HG02973 (cell line): ENCODE results near the gene PLEKHG3.

Experiments used
- ATAC-seq: cut with Tn5 transposase; IDR thresholded peaks from one replicate; pipeline ENCODE4 v1.9.1; 2021; ENCODE audit warnings: moderate library complexity; ENCODE audit not compliant: unreplicated experiment

PLEKHG3 gene

DNA sequence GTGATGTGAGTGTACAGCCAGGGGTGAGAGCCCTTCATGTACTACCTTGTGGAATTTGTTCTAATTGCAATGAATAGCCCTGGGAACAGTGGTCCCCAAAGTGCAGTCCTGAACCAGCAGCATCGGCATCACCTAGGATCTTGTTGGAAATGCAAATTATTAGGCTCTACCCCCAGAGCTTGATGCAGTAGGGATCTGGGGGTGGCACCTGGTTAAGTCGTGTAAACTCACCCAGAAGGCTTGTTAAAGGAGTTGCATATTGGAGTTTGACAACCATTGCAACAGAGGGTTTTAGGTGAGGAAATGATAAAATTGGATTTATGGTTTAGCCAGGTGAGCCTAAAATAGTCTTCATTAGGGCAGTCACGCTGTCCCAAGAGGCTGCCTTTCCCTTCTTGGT is 73.2 kb downstream of the PLEKHG3 start:
- ATAC-seq, result no peak

DNA sequence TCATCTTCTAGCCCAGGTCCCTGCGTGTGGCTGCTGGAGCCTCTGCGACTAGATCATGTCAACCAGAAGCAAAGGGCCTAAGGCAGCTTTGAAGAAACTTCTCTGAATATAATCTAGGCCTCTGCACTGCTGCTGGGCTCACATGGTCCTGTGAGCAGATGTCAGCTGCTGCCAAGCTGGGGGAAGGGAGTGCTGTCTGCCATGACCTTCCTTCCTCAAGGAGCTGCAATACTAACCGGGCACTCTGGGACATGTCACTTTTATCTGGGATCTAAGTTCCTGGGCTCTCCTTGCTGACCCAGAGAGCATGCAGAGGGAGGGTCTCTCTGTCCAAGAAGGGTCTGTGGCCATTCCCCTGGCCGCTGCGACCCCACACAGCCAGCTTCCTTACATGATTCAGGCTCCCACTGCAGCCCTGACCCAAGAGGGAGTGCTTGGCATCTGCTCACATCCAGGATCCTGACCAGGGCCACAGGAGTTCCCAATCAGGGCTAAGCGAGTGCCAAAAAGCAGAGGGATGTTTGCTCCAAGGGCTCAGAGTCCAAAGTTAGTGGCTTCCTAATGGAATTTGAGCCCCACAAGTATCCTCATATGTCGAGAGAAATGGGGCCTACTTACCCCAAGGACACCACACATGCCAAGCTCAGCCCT is 74.0 kb downstream of the PLEKHG3 start:
- ATAC-seq, result no peak

DNA sequence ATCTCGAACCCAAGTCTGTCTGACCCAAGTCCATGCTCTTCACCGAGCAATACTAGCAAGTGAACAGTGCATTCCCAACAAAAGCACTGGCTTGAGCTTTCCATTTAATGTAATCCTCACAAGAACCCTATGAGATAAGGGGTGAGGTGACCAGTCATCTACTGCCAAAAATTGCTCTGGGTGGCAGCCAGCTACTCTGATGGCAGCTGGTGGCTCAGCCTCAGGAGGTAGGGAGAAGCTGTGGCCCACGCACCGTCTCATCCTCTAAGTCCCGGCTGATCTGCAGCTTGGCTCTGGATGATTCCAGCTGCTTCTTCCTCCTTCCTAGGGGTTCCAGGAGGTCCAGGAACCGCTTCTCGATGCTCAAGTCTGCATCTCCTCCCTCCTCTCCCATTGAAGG is 75.2 kb downstream of the PLEKHG3 start:
- no peak for ATAC-seq

DNA sequence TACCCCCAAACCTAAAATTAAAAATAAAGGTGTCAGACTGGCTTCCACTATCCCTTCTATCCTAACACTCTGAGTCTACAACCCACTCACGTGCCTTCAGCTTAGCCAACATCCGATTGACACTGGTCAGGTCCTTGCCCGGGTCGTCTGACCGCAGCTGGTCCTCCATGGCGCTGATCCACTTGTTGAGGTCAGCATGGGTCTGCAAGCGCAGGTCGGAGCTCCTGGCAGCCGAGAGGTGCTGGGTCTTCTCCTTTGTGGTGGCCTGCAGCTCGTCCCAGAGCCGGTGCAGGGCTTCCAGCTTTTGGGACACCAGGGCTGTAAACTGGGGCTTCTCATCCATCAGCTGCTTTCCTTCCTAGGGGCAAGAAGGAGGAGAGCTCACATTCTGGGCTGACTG is 78.0 kb downstream of the PLEKHG3 start:
- ATAC-seq, result no peak

DNA sequence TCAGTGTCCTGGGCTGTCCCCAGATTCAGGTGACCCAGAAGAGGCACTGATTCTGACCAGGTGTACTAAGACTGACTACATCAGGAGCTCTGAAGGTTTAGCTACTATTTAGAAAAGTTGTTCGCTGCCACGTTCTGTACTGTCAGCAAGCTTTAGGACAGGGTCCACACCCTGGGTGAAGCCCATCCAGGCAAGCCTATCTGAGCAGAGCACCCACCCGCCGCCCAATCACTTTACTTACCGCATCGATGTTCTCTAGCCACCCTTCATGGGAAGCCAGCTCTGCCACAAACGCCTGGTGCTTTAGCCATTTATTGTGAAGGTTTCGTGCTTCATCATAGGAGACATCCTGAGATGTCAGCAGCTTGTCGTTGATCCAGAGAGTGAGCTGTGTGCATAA is 79.8 kb downstream of the PLEKHG3 start:
- no peak for ATAC-seq

DNA sequence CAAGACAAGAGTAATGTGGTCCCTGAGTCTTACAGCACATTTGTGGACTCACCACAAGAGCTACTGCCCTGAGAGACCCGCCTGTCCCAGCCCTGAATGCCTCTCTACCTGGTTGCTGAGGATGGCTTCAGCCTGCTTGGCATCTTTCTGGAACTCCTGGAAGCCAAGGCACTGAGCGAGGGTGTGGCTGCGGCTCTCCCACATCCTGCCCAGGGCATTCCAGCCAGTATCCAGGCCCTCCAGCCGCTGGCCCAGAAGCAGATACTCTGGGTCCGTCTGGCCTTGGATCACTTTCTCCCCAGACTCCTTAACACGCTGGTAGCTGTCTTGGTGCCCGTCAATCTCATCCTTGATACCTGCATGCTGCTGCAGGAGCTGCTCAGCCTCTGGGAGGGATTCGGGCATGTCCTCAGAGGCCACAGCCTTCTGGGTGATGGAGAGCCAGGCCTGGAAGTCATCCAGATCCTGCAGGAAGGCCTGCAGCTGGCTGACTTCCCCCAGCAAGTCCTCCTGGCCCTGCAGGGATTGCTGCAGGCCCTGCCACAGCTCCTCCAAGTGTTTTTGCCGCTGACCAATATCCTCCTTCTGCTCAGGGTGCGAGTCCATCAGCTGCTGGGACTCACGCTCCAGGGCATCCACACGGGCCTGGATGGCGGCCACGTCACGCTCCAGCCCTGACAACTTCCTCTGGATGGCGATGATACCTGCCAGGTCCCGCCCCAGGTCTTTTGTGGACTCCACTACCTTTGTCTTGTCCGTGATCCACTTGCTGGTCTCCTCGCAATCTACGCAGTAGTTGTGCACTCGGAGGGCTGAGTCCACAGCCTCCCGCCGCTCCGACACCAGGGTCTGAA is 82.3 kb downstream of the PLEKHG3 start:
- ATAC-seq, result no peak

DNA sequence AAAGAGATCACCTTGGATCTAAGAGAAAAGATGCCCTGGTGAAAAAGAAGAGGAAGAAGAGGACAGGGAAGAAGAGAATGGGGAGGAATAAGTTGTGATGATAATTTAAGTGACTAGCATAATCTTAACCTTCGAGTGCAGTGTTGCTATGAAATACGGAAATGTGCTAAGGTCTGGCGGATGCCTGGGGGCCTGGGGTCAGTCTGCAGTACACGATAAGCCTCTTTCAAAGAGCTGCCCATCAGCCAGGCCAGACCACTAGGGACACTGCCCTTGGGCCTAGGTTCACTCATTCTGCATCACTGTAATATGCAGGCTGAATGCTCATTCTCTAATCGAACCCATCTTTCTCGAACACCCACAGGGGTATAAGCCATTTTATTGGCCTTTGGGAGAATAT is 83.4 kb downstream of the PLEKHG3 start:
- ATAC-seq, result no peak

DNA sequence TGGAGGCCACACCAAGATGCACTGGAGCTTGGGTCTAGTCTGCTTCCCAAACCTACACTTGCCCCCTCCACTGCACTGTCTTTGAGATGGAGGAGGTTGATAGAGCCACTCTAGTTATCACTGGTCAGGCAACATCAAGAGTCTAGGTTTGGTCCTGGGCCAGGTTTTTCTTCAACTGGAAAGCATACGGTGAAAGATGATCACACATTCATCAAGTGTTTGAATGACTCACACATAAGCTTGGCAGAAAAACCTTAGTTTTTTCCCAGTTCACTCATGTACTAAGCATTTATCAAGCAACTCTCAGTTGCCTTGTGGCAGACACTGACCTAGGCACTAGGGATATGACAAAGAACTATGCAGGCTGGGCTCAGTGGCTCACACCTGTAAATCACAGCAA is 84.5 kb downstream of the PLEKHG3 start:
- ATAC-seq, result no peak

DNA sequence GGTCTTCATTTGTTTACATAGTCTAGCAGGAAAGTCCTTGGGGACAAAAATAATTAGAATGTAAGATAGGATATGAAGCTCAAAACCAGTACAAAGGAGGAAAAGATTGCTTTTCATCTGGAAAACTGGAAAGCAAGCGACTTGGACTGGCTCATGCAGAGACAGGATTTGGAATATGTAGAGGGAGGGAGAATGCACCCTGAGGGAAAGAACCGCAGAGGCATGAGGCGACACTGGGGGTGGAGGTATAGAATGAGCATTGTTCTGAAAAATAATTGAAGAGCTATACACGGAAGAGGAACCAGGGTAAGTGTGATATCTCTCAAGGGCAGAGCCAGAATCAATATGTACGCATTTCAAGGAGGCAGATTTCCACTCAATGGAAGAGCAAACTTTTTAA is 85.5 kb downstream of the PLEKHG3 start:
- no peak for ATAC-seq

DNA sequence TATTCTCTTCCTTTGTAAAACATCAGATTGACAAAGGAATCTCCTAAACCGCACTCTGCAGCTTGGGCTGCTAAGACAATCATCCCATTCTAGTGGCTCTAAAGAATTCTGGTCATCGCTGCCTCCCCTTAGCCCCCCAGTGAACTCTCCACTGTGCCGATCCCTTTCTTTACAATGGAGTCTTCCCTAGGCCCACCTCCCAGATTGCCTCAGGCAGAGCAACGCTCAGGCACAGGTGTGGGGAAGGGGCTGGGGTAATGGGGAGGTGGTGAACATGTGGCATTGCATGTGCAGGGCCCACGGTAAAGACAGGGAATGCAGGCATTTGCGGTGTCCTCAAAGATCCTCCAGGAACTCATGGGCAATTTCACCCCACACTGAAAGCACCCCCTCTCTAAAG is 86.3 kb downstream of the PLEKHG3 start:
- no peak for ATAC-seq

DNA sequence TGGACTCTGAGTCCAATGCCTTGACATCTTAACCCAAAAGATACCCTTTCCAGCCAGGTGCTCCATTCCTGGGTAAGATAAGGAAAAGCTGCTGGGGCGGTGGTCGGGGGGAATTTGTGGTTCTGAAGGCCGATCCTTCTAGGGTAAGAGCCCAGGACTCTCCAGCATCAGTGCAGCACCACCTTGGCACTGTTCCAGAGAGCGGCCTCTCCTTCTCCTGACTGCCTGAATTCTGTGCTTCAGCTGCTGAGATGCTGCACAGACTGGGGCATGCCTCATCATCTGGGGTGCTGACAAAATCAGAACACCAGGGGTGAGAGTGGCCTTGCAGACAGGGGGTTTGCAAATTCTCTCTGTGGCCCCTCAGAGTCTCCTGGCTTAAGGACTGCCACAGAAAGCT is 88.0 kb downstream of the PLEKHG3 start:
- ATAC-seq, result no peak

DNA sequence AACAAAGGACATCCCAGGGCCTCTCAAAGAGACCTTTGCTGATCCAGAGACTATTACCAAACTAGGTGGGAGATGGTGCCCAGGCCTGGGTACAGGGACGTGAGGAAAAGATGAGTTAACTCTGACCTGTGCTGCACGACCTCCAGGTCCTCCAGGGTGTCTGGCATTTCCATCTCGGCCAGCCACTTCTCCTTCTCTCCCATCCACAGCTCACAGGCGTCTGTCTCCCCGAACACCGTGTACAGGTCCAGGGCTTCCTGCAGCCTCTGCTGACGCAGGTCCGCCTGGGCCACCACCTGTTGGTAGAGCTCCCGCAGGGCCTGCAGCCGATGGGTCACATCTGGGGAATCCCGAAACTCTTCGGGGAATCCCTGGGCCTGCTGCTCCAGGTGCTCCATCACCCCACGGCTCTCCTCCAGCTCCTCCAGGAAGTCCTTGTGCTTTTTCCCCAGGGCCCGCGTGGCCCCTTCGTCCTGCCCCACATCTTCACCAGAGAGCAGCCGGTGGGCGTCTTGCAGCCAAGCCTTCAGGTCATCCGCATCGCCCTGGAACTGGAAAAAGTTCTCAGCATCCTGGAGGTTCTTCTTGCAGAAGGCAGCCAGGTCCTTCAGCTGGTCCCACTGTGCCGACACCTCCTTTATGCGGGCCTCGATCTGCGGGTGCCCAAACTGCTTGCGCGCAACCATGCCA is 88.8 kb downstream of the PLEKHG3 start:
- no peak for ATAC-seq

DNA sequence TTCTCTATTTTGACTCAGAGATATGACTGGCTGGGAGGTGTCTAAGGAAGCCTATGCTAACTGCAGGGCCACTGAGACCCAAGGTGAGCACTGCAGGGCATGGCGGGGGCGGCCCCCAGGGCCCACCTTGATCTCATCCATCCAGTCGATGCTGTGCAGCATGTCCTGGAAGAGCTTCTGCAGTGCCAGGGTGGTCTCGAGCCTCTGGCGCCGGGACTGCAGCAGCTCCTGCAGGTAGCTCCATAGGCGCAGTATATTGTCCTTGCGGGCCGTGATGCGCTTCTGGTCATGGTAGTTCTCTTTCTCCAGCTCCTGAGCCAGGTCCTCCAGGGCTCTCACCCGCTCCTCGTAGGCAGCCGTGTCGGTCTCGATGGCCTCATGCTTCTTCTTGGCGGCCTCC is 91.0 kb downstream of the PLEKHG3 start:
- no peak for ATAC-seq

DNA sequence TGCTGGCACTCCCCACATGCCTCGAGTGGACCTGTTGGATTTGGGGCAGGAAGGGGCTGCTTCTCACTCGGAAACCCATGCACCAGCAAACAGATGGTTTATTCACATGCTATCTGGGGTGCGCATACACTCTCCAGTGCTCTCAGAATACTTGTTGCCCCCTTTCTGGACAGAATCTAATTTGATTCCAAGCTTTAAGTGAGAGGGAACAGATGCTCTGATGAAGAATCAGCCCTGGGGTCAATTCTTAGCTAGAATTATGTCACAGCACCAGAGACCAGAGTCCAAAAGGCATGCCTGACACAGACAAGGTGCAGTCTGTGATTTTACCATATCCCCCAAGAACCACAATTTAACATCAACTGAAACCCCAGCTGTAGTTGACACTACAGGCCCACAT is 91.7 kb downstream of the PLEKHG3 start:
- no peak for ATAC-seq

DNA sequence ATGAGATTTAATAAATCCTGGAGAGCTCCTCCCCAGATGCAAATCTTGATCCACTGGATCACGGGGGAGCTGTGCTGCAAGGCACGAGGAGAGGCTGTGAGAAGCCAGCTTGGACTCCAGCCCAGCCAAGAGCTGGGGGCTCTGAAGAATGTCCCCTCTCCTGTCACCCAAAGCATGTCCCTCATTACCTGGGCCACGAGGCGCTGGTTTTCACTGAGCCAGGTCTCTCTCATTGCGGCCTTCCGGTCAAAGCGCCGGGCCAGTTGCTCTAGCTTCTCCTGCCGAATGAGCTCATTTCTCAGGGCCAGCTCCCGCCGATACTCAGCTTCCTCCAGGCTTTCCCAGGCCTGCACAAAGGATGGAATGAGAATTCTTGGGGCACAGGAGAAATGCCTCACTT is 92.1 kb downstream of the PLEKHG3 start:
- ATAC-seq, result no peak

DNA sequence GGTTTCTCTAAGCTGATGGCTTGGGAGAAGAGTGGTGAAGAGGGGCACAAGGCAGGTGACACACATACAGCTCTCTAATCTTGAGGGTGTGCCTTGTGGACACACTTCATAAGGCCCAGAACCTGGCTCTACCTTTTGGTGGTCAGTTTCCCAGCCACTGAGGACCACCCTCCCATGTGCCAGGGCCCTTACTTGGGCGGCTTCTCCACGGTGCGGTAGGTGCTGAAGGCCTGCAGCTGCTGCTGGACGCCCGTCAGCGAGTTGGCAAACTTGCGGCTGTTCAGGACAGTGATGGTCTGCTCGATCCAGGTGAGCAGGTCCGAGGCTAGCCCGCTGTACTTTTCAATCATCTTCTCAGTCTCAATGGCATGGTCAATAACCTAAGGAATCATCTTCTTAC is 95.3 kb downstream of the PLEKHG3 start:
- ATAC-seq, result no peak
